H7 (cell line): Measurements from ENCODE around the gene IWS1. TPM values are rescaled to one million over a fixed set of nuclear protein-coding genes. Genes with fewer than 3 reads are reported as not detected.
A peak's percentile ranks its signal among the peaks of the same experiment; 100 is the strongest.
"Not testable (repeated sequence)": the region's sequence is repeated elsewhere in the genome, so short reads cannot be mapped to it uniquely, and the experiment has no call there.

Experiments
- DNase-seq: peaks from one replicate; pipeline ENCODE4 v3.0.0; 2012
- H3K27me3 ChIP-seq: 2 replicates; pipeline ENCODE4 v1.6.0; 2011; ENCODE audit warnings: mild to moderate bottlenecking, low read length; ENCODE audit not compliant: control insufficient read depth, insufficient read depth
- H3K36me3 ChIP-seq: replicated peaks from 2 replicates; pipeline ENCODE4 v1.5.1; 2011; ENCODE audit warnings: low read length; ENCODE audit not compliant: control insufficient read depth, insufficient read depth
- H3K4me3 ChIP-seq: 2 replicates; pipeline ENCODE4 v1.5.1; 2011; ENCODE audit warnings: low read depth, mild to moderate bottlenecking, control low read depth, low read length, moderate library complexity; ENCODE audit not compliant: insufficient read depth
- total RNA-seq: library from RNA; depleted of rRNA; stranded (reverse); fragments of >200 nt; shearing (Covaris generic); gene quantifications from 2 replicates; pipeline ENCODE4 v1.2.3, GENCODE V29; 2014; rRNA removed

The IWS1 gene
- total RNA-seq: 66.4 and 85.8 TPM in 2 replicates

DNA sequence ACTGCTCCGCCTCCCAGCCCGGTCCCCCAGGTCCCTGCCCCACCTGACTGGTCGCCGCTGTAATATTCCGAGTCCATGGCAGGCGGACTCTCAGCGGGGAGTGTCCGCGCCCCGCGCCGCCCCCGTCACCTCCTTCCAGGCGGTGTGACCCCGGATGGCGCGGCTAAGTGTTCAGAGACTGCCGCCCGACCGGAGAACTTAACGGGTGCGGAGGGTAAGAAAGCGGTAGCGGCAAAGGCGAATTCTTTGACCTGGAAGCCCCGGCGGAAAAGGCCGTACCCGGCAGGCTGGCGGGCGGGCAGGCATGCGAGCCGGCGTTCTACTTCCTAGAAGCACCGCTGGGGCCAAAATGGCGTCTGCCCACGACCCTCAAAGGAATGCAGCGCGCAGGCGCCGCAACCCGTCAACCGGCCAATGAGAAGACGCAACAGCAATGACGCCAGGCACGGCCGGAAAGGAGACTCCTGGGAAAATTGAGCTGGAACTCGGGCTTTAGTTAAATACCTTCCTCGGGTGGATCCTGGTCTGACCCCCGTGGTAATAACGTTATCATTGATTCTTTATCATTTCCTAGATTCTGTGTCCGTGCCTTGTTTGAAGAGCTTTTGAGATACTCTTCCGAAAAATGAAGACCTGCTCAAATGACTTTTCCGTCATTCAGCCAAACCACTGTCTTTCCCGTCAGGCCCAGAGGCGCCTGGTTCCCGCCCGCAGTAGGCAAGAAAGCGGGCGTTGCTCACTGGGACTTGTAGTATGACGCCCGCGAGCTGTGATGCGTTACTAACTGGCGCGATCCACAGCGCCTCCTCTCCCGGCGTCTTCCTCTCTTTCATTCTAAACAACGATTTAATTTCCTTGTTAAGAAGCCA, at the start of gene IWS1:
Gene IWS1 (minus strand): TSS at position 358 of the 869 bp plus-strand sequence. CDS start 281 bp downstream, at position 77.
- H3K27me3 ChIP-seq: no peaks in the 10 kb centered on the region
- peaks cover 6% of the 10 kb centered on the region for H3K36me3 ChIP-seq
- H3K4me3 ChIP-seq: peak within 1 kb of the TSS; percentile 87
- DNase-seq: peak; percentile 93

- no peaks in the 10 kb centered on the region for H3K36me3 ChIP-seq
- no peak for DNase-seq
- H3K4me3 ChIP-seq: no peak overlapping the region
- H3K27me3 ChIP-seq: no peaks in the 10 kb centered on the region
Measured at GRCh38 chr2:127575941-127576432, 49.7 kb upstream of the IWS1 start.

- Histone ChIP-seq H3K36me3 (no peaks in the 10 kb centered on the region), H3K27me3 (no peaks in the 10 kb centered on the region), H3K4me3 (no peak overlapping the region)
- no peak for DNase-seq
Measured at GRCh38 chr2:127575185-127575765, 49.0 kb upstream of the IWS1 start.

DNA sequence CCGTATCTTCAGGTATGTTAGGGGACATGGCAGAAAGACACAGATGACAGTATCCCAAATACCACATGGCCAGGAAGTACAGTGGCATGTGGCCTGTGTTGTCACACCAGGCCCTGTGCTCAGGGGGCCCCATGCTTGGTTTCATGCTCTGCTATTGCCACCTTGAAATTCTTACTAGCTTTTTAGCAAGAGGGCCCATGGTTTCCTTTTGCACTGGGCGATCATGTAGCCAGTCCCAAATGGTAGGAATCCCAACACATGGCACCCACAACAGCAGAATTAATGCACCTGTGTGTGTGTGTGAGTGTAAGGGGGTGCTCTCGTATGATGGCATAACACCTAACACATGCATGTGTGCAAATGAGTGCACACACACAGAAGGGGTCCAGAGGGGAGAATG, 48.4 kb upstream of the IWS1 start:
- H3K27me3 ChIP-seq: no peaks in the 10 kb centered on the region
- no peak for DNase-seq
- no peak overlapping the region for H3K4me3 ChIP-seq
- no peaks in the 10 kb centered on the region for H3K36me3 ChIP-seq

DNA sequence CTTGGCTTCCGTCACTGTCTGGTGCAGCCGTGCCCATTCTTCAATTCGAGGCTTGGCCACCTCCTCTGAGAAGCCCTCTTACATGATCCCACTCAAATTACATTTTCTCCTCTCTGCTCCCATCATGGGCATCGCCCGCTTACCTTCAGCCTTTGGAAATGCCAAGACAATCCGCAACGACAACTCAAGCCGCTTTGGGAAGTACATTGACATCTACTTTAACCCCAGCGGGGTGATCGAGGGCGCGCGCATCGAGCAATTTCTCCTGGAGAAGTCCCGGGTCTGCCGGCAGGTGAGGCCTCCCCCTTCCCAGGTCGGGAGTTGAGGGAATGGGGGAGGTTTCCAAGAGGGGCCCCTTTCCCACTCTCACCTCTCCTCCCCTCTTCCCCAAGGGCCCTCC, 47.5 kb upstream of the IWS1 start:
- no peaks in the 10 kb centered on the region for H3K36me3 ChIP-seq
- H3K27me3 ChIP-seq: no peaks in the 10 kb centered on the region
- H3K4me3 ChIP-seq: no peak overlapping the region
- DNase-seq: no peak

DNA sequence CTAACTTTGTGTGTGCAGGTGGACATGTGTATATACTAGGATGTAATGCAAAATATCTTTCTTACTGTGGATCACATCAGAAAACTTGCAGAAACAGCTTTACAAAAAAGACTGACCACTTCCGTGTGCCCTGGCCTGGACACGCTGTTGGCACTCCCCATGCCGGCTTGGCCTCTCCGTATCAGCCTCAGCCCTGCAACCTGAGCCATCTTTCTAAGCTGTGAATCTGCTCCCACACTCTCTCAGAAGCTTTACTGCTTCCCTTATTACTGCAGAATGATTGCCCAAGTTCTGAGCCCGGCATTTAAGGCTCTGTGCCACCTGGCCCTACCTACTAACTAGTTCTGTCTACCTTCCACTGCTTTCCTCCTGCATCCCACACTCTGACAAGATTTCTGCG, 47.0 kb upstream of the IWS1 start:
- Histone ChIP-seq H3K27me3 (no peaks in the 10 kb centered on the region), H3K36me3 (no peaks in the 10 kb centered on the region), H3K4me3 (no peak overlapping the region)
- DNase-seq: no peak

GRCh38 chr2:127572841-127573240, 46.6 kb upstream of the IWS1 start:
- H3K4me3 ChIP-seq: no peak overlapping the region
- H3K27me3 ChIP-seq: no peaks in the 10 kb centered on the region
- no peak for DNase-seq
- H3K36me3 ChIP-seq: no peaks in the 10 kb centered on the region

DNA sequence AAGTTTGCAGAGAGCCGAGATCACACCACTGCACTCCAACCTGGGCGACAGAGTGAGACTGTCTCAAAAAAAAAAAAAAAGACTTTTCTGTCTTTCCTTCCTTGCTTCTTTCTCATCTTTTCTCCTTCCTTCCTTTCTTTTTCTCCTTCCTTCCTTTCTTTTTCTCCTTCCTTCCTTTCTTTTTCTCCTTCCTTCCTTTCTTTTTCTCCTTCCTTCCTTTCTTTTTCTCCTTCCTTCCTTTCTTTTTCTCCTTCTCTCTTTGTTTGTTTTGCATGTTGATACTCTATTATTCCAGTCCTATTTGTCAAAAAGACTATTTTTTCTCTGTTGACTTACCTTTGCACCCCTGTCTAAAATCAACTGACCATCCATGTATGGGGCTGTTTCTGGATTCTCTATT, 46.1 kb upstream of the IWS1 start:
- not testable (repeated sequence) for H3K27me3 ChIP-seq, DNase-seq, H3K4me3 ChIP-seq, H3K36me3 ChIP-seq

DNA sequence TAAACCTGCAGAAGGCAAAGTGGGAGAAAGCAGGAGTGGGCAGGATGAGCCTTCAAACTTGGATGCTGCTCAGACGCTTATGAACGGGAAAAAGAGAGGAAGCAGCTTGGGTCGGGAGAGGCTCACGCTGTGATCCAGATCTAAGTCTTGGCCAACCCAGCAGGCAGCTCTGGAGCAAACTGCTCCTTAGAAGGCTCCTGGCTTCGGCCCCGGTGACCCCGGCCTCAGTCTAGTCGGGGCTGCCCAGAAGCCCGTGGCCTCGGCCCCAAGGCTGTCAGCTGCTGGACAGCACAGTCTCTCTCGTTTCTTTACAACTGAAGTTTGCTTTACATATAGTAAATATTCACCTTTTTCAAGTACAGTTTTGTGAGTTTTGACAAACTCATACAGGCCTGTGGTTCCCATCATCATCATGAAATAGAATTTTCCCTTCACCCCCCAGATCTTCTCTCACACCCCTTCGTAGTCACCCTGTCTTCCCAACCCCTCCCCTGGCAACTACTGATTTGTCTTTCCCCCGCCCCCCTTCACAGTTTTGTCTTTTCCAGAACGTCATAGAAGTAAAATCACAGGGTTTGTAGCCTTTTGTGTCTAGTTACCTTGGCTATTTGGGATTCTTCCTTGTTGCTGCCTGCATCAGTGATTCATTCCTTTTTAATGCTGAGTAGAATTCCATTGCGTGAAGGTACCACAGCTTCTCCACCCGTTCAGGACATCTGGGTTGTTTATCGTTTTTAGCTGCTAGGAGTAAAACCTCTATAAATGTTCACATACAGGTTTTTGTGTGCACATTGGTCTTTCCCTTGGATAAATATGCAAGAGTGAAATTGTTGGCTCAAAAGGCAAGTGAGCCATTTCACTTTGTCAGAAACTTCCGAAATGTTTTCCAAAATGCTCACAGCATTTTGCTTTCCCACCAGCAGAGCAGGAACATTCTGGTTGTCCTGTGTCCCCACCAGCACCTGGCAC, 44.3 kb upstream of the IWS1 start:
- no peak for DNase-seq
- Histone ChIP-seq H3K4me3 (no peak overlapping the region), H3K27me3 (no peaks in the 10 kb centered on the region), H3K36me3 (no peaks in the 10 kb centered on the region)

- Histone ChIP-seq H3K4me3 (no peak overlapping the region), H3K27me3 (no peaks in the 10 kb centered on the region), H3K36me3 (no peaks in the 10 kb centered on the region)
- DNase-seq: no peak
Measured at GRCh38 chr2:127569666-127570065, 43.4 kb upstream of the IWS1 start.

- H3K36me3 ChIP-seq: no peaks in the 10 kb centered on the region
- H3K4me3 ChIP-seq: no peak overlapping the region
- no peaks in the 10 kb centered on the region for H3K27me3 ChIP-seq
- DNase-seq: no peak
Measured at GRCh38 chr2:127568128-127568527, 41.8 kb upstream of the IWS1 start.

DNA sequence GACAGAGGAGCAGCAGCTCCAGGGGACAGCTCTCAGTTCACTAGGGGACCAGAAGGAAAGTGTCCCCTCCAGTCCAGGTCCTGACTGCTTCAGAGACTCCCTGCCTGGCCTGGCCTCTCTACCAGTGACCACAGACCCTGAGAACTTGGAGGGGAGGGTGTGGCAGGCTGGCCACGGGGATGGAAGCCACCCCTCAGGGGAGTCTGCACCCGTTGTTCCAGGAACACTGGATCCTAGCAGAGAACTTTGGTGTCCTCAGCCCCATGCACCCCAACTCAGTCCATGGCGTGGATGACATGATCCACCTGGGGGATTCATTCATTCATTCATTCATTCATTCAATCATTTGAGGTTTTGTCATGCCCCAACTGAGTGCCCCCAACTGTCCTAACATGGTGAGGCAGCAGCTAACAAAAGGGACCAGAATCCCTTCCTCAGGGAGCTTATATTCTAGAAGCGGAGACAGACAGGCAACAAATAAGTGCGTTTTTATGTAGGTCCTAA, 41.1 kb upstream of the IWS1 start:
- DNase-seq: no peak
- H3K27me3 ChIP-seq: no peaks in the 10 kb centered on the region
- H3K36me3 ChIP-seq: no peaks in the 10 kb centered on the region
- no peak overlapping the region for H3K4me3 ChIP-seq

GRCh38 chr2:127566576-127566975, 40.3 kb upstream of the IWS1 start:
- H3K4me3 ChIP-seq: no peak overlapping the region
- DNase-seq: no peak
- no peaks in the 10 kb centered on the region for H3K27me3 ChIP-seq
- H3K36me3 ChIP-seq: no peaks in the 10 kb centered on the region

DNA sequence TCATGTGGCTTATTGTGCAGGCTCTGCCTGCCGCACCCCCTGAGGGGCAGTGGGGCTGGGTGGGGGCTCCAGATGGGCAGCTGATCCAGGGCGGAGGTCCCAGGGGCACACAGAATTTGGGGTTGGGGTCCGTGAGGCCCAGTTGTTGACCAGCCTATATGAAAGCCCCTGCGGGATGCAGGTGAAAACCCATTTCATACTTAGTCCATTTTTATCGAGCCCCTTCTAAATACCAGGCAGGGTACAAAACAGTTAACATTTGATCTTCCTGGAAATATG, 39.8 kb upstream of the IWS1 start:
- DNase-seq: no peak
- H3K4me3 ChIP-seq: no peak overlapping the region
- no peaks in the 10 kb centered on the region for H3K27me3 ChIP-seq
- H3K36me3 ChIP-seq: no peaks in the 10 kb centered on the region
